Superior temporal gyrus (tissue), 1 donor: ENCODE results near the gene DGKI.
"Not testable (repeated sequence)": the region's sequence is repeated elsewhere in the genome, so short reads cannot be mapped to it uniquely, and the experiment has no call there.

ENCODE experiments used
- DNase-seq: peaks from one replicate; pipeline ENCODE4 v3.0.0-alpha.2; 2016; ENCODE audit errors: extremely low spot score

Gene DGKI

DNA sequence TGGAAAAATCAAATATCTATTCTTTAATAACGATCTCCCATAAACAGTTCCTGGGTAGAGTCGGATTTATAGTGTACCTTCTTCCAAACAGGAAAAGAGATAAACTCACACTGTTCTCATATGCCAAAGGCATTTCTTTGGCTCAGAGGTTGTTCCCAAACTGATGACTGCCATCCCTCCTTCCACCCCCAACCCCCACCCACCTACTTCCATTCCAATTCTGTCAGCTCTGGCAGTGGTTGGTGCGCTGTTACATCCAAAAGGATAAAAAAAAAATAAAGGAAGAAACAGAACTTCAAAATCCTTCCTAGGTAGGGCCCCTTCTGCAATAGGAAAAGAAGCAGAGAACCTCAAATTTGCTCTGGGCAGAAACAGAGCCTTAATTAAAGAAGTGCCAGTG, 104.7 kb downstream of the DGKI start:
- no peak for DNase-seq

DNA sequence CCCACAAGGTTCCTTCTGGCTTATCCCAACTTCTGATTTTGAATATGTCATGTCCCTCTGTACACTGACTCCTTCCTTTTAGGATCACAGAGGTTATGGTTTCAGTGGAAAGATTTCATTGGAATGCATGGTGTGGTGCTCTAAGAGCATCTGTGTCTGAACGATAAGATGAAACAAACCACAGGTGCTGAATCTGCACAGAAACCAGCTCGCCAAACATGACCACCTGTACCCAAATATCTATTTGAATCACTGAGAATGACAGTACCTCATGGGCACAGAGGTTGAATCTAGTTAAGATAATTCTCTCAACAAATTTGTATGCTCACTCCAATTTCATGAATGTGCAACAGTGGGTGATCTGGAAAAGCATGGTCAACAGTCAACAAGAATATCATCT, 105.3 kb downstream of the DGKI start:
- DNase-seq = no peak

GRCh38 chr7:137734221-137734620, 112.6 kb downstream of the DGKI start:
- no peak for DNase-seq

GRCh38 chr7:137732168-137732567, 114.6 kb downstream of the DGKI start:
- DNase-seq = no peak

- DNase-seq = no peak
These were observed 115.3 kb downstream of the DGKI start for GRCh38 chr7:137731436-137731835.

- no peak for DNase-seq
These were observed 118.3 kb downstream of the DGKI start for GRCh38 chr7:137728426-137728825.

DNA sequence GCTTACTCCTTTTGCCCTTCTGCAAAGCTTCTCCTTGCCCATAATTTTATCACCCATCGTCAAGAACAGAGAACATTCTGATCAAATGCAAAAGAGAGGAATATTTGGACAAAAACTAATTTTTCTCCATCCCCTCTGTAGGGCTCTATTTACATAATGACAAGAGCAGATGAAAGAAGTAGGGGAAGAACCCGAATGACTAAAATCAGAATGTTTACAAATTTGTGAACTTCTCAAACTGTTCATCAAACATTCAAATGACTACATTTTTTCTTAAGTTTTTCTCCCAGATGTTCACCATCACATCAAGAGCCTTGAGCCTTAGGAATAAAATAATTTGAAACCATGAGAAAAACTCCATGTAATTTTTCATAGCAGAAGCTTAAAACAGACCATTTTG, 119.4 kb downstream of the DGKI start:
- no peak for DNase-seq

GRCh38 chr7:137718355-137718754, 128.4 kb downstream of the DGKI start:
- peak; percentile 51 for DNase-seq

GRCh38 chr7:137717811-137718271, 128.9 kb downstream of the DGKI start:
- DNase-seq = peak; percentile 64

DNA sequence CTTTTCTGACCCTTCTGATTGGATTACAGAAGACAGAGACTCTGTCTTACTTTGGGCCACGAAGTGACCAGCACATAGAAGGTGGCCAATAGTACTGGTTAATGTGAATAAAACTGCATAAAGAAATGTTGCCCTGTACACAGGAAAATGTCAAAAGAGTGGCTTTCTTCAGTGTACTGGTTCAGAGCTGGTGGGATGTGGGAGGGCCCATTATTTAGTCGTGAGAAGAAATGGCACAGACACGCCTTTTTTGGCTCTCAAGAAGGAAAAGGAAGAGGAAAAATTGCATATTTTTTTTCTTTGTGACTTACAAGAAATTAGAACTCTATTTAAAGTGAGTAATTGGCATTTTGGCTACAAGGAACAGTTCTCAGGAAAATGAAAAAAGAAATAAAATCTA, 129.7 kb downstream of the DGKI start:
- no peak for DNase-seq

DNA sequence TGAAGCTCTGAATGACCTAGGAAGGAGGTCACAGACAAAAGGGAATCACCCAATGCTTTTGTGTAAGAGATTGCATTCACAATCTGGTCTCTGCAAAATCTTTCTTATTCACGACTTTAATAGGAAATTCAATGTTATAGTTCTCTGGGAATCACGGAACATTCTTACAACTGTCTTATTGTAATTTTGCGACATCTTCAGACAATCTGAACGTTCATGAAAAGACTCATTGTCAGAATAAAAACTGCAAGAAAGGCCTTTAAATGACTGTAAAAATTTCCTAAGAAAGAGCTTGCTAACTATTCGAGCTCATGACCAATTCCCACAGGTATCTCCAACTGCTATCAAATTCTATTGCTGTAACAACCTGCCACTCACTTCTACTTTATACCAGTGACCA, 130.7 kb downstream of the DGKI start:
- no peak for DNase-seq

- DNase-seq = no peak
These were observed 131.2 kb downstream of the DGKI start for GRCh38 chr7:137715533-137715932.

- no peak for DNase-seq
These were observed 131.7 kb downstream of the DGKI start for GRCh38 chr7:137715121-137715520.

DNA sequence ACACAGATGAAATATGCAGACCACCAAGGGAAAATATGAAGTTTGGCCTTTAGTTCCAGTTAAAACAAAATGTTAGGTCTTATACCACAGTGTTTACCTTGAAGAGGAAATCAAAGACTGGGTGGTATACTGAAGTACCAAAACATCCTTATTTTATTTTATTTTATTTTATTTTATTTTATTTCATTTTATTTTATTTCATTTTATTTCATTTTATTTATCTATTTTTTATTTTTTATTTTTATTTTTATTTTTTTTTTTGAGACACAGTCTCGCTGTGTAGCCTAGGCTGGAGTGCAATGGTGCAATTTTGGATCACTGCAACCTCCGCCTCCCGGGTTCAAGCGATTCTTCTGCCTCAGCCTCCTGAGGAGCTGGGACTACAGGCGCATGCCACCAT, 140.4 kb downstream of the DGKI start:
- DNase-seq = not testable (repeated sequence)

- no peak for DNase-seq
These were observed 142.1 kb downstream of the DGKI start for GRCh38 chr7:137704723-137705122.

GRCh38 chr7:137703291-137704010, 143.3 kb downstream of the DGKI start:
- no peak for DNase-seq

- DNase-seq = no peak
These were observed 149.8 kb downstream of the DGKI start for GRCh38 chr7:137696988-137697387.

- DNase-seq = no peak
These were observed 150.4 kb downstream of the DGKI start for GRCh38 chr7:137696376-137696775.

DNA sequence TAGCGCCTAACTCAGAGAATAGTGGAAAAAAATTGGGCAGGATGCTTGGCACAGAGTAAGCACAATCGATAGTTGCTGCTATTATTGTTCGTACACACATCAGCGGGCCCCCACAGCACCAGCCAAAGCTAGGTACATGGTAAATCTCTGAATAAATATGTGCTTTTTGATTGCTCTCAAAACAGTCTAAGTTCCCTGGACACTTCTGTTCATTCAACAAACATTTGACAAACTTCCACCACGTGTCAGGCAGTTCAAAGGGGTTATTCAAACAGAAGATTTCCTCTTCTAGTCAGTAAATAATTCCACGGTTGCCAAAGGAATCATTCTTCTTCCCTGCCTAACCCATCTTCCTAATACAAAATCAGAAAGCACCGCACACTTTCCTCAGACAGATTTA, 150.8 kb downstream of the DGKI start:
- DNase-seq = no peak

DNA sequence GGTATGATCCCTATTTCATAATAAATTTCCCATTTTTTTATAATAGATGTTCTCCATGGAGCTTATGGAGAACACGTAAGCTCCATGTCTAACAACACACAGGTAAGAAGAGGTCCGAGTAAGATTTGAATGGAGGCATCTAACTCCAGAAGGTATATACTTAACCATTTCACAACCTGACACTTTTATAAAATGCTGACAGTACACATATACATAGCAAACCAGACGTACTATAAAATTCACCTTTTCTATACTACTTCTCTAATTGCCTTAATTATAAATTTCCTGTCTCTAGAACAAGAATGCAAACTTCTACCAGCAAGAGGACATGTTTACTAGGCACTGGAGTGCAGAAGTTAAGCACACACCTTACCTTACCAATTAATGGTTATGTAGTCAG, 151.3 kb downstream of the DGKI start:
- DNase-seq = no peak

- no peak for DNase-seq
These were observed 152.4 kb downstream of the DGKI start for GRCh38 chr7:137694405-137694804.

DNA sequence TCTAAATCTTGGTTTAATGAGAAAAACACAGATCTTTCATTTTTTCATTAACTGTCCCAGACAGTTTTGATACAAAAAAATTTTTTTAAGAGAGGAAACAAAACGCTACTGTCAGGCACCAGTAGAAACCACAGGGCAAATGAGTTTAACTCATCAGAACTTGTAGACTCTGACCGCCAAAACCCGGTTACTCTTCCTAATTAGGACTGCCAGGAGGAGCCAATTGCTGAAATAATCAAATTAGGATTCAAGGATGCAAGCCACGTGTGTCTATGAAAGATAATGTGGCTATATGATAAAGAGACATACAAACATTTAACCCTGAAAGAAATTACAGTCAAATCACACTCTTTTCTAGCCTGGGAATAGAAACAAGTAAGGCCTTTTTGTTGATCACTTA, 154.4 kb downstream of the DGKI start:
- no peak for DNase-seq

DNA sequence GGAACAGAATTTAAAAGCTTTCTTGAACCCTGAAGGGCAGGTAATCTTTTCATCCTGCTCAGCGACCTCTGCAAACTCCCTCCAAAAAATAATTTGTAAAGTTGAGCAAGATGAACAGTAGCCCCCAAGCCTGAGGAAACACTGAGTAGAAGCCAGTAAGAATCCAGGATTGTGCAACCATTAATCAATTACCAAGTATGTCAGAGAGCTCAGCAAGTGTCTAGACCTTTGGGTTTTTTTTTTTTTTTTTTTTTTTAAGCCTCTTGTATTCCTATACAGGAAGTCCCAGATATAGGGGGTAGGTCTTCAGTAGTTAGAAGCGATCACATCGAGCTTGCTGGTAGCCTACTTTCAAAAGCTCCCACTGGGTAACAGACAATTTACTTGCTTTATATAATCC, 155.2 kb downstream of the DGKI start:
- DNase-seq = no peak

GRCh38 chr7:137690635-137691034, 156.1 kb downstream of the DGKI start:
- DNase-seq = no peak
